ENCODE measurements around the gene GNB2. TPM values are rescaled to one million over a fixed set of nuclear protein-coding genes. Genes with fewer than 3 reads are reported as not detected.
"Not testable (repeated sequence)": the region's sequence is repeated elsewhere in the genome, so short reads cannot be mapped to it uniquely, and the experiment has no call there.

Gene GNB2
- polyA plus RNA-seq, 10 donors, result 110 to 181 (median 147) TPM

DNA sequence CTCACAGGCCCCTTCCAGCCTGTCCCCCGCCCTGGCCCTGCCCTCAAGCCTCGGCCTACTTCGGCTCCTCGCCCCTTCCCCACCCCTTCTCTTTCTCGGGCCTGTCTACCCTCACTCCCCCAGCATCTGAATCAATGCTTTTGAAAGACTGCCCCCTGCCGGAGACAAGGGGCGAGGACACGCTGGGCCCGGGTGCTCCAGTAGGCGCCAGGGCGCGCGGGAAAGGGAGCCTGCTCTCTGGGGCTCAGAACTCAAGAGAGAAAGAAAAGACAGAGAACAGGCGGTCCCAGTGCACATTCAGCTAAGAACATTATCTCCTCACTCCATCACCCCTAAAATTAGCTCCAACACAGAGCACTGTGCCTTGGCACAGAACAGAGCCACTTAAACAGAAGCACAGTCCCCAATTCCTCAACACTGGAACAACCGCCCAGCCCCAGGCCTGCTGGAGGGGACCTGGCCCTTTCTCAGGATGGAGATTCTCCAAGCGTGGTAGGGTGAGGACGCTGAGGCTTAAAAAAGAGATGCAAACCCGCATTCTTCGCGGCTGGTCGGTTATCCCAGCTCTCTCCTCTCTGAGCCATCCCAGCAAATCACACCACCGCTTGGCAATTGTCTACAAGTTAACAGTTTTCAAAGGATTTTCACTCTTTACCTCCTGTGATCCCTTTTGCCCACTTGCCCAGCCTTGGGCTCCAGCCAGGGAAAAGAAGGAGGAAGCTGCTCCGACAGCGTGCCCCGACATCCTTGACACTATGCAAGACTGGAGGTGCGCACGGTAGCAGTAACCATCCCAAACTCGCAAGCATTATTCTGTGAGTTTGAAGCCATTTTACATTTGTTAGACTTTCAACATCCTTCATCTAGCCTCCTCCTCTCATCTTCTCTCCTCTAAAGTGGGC is 18.4 kb downstream of the GNB2 start:
- peak; percentile 59 to 86 (median 79) for DNase-seq

DNA sequence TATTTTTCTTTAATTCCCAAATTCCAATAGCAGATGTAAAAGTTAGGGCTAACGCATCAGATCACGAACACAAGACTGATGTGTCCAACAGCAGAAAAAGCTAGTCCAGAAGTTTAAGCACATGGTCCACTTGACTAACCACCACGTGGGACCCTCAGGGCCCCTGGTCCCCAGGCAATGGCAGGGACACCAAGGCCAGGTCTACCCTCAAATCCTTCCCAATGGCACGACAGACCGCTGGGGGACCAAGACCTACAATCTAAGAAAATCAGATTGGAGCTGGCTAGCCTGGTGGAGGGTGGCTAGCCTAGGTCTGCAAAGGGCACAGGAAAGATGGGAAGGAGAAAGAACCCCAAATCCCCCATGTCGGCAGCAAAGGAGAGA is 19.0 kb downstream of the GNB2 start:
- DNase-seq, result no peak

DNA sequence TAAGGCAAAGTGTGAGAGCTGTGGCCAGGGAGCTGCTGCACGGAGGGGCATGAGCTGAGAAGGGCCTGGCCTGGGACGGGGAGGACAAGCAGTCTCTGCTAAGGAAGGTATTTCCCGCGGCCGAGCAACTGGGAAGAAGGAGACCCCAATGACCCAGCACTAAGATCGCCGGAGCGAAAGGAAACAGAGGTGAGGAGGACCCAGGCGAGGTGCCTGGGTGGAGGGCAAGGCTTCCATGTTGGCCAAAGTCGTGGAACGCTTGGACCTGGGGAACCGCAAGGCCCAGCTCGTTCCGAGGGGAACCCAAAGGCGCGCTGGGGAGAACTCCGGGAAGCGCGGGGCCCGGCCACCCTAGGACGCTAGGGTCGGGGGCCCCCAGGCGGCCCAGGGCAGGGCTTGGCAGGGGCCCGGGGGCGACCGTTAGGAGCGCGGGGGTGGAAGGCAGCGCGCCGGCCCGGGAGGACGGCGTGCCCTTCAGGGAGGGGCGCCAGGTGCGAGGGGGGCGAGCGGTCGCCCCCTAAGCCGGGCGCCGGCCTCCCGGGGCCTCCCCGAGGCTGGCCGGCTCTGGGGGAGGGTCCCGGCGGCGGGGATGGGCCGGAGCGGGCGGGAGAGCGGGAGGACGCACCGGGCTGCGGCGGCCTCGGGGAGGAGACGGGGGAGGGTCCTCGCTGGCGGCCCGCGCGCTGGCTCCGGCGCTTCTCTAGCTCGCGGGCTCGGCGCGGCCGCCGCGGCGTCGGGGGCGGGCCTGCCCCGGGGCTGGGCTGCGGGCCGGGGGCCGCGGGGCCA is 20.0 kb downstream of the GNB2 start:
- DNase-seq, result peak in 1 of 3 donors; percentile 56

DNA sequence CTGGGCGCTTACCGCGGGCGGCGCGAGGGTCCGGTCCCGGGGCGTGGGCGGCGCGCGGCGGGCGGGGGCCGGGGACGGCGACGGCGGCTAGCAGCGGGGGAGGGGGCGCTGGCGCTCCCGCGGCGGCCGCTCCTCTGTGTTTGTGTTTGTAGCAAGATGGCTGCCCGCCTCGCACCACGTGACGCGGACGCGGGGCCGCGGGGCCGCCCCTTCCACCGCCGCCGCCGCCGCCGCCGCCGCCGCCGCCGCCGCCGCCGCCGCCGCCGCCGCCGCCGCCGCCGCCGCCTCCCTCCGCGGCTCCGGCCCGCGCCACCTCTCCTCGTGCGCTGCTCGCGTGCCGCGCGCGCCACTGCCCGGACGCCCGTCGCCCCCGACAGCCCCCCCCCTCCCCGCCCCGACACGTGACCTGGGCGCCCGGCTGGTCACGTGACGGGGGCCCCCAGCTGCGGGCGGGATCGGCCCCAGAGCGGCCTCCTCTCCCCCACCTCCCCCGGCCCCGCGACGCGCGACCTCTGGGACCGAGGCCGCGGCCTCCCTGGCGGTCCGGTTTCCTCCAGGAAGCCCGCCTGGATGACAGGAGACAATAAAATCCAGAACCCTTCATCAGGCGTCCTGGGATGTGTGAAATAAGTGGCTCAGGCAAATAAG is 20.7 kb downstream of the GNB2 start, which contains the start of gene GIGYF1:
Gene GIGYF1 (minus strand): TSS at position 153 of the 648 bp plus-strand sequence. CDS start 6,012 bp downstream, outside the sequence.
- DNase-seq, result peak in 2 of 3 donors; percentile 75 to 81

DNA sequence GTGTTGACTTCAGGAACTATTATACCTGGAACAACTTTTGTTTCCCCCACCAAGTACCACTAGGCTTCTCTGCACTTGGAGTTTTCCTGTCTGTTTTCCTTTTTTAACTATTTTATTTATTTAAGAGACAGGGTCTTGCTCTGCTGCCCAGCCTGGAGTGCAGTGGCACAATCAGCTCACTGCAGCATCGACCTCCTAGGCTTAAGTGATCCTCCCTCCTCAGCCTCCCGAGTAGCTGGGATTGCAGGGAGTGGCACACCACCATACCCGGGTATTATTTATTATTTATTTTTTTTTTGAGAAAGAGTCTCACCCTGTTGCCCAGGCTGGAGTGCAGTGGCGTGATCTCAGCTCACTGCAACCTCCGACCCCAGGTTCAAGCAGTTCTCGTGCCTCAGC is 22.6 kb downstream of the GNB2 start:
- DNase-seq, result no peak

DNA sequence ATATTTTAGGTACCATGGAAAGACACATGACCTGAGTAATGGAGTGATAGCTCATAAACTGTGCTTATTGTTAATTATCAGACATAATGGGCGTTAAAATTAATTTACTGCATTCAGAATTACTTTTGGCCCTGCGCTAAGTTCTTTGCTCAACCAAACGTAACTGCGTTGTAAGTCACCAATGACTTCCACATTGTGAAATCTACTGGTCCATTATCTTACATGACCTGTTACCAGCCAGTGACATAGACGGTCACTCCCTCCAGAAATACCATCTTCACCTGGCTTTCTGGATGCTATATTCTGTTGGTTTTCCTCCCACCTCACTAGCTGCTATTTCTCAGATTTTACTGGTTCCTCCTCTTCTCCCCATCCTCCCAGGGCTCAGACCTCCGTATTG is 25.5 kb downstream of the GNB2 start:
- no peak for DNase-seq

DNA sequence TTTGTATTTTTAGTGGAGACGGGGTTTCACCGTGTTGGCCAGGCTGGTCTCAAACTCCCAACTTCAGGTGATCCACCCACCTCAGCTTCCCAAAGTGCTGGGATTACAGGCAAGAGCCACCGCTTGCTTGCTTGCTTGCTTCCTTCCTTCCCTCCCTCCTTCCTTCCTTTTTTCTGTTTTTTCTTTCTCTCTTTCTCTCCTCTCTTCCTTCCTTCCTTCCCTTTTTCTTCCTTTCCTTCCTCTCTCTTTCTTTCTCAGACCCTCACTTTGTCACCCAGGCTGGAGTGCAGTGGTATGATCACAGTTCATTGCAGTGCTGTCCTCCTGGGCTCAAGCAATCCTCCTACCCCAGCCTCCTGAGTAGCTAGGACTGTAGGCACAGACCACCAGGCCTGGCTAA is 27.5 kb downstream of the GNB2 start:
- DNase-seq, result not testable (repeated sequence)

DNA sequence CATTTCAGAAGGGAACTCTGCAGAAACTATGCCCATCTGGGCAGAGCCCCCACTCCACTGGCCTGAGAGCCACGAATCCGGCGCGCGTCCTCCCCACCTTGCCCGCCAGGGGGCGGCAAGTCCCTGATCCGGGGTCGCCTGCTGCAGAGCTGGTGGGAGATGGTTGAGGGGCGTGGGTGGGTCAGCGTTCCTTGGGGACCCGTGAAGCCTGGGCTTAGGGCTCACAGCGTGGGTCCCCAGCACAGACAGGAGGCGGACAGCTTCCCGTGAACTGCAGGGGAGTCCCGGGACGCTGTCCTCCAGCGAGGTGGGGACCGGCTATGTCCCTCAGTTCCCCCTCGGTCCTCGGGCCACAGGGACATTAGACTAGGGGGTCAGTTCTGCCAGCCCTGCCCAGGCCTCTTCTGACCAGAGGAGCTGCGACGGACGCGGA is 31.8 kb downstream of the GNB2 start:
- DNase-seq, result peak in 2 of 3 donors; percentile 69 to 89

DNA sequence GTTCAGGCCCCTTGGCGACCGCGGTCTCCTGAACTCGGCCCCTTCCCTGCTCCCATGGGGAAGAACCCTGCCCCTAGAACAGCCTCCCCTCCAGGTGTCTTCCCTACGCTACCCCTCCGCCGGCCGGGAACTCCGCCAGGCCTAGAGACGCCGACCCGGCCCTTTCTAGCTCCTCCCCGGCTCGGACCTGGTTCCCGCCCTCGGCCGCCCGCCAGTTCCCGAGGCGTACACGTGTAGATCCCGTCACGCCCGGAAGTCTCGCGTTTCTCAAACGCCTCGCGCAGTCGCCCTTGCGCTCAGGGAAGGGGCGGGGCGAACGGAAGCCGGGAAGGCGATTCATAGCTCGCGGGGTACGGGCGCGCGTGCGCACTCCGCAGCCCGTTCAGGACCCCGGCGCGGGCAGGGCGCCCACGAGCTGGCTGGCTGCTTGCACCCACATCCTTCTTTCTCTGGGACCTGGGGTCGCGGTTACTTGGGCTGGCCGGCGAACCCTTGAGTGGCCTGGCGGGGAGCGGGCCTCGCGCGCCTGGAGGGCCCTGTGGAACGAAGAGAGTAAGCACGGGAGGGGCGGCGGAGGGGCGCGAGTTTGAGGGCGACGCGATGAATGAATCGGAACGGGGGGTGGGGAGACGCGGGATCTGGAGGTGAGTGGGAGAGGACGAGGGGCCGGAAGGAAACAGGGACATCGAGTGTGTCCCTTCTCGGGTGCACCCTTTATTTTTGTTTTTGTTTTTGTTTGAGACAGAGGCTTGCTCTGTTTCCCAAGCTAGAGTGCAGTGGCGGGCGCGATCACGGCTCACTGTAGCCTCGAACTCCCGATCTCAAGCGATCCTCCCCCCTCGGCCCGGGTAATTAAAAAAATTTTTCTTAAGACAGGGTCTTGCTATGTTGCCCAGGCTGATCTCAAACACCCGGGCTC is 32.5 kb downstream of the GNB2 start, which contains the start of gene POP7:
Gene POP7 (plus strand): TSS at position 369 of the 919 bp plus-strand sequence. CDS start 710 bp downstream, outside the sequence.
- peak; percentile 99 to 100 (median 99) for DNase-seq

DNA sequence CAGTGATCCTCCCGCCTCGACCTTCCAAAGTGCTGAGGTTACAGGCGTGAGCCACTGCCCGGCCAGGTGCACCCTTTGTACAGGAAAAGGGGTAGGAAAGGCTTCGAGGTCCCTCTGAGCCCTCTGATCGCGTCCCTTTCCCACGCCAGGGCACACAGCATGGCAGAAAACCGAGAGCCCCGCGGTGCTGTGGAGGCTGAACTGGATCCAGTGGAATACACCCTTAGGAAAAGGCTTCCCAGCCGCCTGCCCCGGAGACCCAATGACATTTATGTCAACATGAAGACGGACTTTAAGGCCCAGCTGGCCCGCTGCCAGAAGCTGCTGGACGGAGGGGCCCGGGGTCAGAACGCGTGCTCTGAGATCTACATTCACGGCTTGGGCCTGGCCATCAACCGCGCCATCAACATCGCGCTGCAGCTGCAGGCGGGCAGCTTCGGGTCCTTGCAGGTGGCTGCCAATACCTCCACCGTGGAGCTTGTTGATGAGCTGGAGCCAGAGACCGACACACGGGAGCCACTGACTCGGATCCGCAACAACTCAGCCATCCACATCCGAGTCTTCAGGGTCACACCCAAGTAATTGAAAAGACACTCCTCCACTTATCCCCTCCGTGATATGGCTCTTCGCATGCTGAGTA is 33.3 kb downstream of the GNB2 start:
- DNase-seq, result no peak

DNA sequence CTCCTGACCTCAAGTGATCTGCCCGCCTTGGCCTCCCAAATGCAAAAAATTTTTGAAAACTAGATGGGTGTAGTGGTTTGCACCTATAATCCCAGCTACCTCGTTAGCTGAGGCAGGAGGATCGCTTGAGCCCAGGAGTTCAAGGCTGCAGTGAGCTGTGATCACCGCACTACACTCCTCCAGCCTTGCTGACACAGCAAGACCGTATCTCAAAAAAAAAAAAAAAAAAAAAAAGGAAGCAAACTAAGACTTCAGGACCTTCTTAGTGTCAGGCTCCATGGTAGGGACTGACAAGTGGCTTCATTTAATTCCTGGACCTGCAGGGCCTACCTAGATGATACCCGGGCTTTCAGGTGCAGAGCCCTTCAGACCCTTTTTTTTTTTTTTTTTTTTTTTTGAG is 34.9 kb downstream of the GNB2 start:
- no peak for DNase-seq

DNA sequence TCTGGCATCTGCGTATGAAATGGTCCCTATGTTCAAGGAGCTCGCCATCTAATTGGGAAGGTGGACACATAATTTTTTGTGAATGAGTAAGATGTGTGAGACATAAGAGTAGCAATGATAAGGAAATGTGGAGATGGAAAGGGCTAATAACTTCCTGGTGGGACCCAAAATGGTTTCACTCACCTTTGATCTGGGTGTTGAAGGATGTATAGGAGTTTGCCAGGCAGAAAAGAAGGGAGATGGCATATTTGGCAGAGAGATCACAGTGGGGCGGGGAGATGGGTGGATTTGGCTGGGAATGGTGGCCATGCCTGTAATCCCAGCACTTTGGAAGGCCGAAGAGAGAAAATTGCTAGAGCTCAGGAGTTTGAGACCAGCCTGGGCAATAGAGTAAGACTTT is 36.9 kb downstream of the GNB2 start:
- DNase-seq, result no peak

DNA sequence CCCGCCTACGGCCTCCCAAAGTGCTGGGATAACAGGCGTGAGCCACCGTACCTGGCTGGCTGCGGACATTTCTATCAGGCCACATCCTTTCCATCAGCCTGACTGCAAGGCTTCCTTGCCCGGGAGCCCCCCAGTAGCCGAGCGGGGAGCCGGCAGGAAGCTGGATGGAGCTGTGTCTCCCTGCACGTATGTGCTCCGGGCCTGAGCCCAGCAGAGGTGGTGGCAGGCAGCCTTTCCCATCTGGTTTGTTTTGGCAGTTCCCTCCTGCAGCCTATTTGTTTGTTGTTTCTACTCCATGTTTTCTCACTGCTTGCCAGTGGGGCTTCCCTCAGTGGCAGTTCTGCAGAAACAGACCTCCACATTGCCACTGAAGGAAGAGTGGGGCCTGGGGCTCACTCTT is 37.8 kb downstream of the GNB2 start:
- DNase-seq, result peak in 1 of 3 donors; percentile 38

DNA sequence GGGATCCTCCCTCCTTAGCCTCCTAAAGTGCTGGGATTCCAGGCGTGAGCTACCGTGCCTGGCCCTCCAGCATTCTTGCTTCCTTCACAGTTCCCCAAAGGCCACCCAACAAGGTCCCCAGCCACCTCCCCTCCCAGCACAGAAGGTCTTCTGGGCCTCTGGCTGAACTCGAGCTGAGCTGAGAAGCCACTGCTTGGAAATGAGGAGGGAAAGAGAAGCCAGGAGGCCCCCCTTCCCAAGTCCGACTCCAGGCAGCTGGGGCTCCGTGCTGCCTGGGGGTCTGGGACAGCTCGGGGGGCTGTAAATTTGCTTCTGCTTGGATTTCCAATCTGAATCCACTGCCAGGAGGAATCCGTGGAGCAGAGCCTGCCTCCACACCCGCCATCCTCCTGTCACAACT is 41.2 kb downstream of the GNB2 start:
- DNase-seq, result peak in 1 of 3 donors; percentile 49

DNA sequence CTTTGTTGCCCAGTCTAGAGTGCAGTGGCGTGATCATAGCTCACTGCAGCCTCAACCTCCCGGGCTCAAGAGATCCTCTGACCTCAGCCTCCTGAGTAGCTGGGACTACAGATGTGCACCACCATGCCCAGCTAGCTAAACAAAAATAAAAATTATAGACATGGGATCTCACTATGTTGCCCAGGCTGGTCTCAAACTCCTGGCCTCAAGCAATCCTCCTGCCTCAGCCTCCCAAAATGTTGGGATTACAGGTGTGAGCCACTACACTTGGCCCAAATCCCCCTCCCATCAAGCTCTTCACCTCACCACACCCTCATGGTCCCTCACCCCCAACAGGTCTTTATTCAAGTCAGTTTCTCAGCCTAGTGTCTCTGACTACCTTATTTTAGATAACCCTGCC is 43.5 kb downstream of the GNB2 start:
- DNase-seq, result not testable (repeated sequence)

DNA sequence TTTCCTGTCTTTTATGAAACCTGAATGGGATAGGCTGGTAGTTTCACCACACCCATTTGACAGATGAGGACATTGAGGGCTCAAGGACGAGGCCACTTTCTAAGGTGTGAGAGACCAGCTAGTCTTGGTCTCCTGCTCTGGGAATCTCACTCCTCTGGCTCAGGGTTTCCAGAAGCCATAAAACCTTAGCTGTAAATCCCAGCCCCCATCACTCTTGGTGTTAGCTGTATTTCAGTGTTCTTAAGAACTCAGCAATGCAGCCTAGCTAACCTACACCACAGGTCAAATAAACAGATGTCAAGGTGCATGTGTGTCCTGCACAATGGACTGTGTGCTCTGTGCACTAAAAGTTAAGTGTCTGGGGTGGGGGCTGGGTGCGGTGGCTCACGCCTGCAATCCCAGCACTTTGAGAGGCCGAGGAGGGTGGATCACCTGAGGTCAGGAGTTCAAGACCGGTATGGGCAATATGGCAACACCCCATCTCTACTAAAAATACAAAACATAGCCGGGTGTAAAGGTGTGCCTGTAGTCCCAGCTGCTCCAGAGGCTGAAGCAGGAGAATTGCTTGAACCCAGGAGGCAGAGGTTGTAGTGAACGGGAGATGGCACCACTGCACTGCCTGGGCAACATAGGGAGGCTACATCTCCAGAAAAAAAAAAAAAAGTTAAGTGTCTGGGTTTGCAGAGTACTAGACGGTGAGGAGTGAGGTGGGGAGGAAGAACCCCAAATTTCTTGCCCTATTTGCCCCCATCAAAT is 46.2 kb downstream of the GNB2 start:
- no peak for DNase-seq

DNA sequence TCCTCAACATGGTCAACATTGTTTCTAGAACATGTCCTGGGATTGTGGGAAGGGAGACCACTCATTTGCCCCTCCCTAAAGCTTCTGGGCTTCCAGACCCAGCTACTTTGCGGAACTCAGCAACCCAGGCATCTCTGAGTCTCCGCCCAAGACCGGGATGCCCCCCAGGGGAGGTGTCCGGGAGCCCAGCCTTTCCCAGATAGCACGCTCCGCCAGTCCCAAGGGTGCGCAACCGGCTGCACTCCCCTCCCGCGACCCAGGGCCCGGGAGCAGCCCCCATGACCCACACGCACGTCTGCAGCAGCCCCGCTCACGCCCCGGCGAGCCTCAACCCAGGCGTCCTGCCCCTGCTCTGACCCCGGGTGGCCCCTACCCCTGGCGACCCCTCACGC is 46.7 kb downstream of the GNB2 start, which contains the start of gene EPO:
Gene EPO (plus strand): TSS at position 190 of the 392 bp plus-strand sequence. CDS start 513 bp downstream, outside the sequence.
- DNase-seq, result no peak

DNA sequence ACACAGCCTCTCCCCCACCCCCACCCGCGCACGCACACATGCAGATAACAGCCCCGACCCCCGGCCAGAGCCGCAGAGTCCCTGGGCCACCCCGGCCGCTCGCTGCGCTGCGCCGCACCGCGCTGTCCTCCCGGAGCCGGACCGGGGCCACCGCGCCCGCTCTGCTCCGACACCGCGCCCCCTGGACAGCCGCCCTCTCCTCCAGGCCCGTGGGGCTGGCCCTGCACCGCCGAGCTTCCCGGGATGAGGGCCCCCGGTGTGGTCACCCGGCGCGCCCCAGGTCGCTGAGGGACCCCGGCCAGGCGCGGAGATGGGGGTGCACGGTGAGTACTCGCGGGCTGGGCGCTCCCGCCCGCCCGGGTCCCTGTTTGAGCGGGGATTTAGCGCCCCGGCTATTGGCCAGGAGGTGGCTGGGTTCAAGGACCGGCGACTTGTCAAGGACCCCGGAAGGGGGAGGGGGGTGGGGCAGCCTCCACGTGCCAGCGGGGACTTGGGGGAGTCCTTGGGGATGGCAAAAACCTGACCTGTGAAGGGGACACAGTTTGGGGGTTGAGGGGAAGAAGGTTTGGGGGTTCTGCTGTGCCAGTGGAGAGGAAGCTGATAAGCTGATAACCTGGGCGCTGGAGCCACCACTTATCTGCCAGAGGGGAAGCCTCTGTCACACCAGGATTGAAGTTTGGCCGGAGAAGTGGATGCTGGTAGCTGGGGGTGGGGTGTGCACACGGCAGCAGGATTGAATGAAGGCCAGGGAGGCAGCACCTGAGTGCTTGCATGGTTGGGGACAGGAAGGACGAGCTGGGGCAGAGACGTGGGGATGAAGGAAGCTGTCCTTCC is 47.3 kb downstream of the GNB2 start:
- no peak for DNase-seq

DNA sequence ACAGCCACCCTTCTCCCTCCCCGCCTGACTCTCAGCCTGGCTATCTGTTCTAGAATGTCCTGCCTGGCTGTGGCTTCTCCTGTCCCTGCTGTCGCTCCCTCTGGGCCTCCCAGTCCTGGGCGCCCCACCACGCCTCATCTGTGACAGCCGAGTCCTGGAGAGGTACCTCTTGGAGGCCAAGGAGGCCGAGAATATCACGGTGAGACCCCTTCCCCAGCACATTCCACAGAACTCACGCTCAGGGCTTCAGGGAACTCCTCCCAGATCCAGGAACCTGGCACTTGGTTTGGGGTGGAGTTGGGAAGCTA is 47.9 kb downstream of the GNB2 start:
- DNase-seq, result no peak
